ENCODE data around the gene PRSS3.
A peak's percentile ranks its signal among the peaks of the same experiment; 100 is the strongest.
"Not testable (repeated sequence)": the region's sequence is repeated elsewhere in the genome, so short reads cannot be mapped to it uniquely, and the experiment has no call there.

The PRSS3 gene

DNA sequence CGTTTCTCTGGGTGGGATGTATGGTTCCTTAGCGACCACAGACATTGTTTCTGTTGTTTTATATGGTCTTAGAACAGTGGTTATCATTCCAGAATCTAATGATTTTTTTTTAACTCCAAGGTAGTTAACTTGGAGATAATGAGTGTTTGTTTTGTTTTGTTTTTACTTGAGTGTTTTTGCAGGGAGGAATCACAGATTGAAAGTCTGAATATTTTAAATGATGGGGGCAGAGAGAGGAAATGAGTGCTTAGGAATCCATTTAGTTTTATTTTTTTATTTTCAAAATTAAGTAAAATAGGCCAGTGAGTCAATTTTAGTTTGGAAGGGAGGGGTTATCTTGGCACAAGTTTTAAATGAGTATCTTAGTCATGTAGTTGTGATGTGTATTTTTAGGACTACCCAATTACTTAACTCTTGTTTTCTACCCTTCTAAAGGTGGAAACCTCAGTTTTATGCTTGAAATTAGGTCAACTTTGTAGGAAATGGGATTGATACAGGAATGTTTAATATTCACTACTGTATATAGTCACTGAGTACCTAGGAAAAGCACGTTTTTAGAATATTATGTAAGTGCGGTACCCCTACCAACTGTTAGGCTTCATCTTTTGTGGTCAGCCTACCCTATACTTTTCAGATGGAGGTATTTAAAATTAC lies 23.6 kb downstream of the PRSS3 start:
- DNase-seq, result no peak

DNA sequence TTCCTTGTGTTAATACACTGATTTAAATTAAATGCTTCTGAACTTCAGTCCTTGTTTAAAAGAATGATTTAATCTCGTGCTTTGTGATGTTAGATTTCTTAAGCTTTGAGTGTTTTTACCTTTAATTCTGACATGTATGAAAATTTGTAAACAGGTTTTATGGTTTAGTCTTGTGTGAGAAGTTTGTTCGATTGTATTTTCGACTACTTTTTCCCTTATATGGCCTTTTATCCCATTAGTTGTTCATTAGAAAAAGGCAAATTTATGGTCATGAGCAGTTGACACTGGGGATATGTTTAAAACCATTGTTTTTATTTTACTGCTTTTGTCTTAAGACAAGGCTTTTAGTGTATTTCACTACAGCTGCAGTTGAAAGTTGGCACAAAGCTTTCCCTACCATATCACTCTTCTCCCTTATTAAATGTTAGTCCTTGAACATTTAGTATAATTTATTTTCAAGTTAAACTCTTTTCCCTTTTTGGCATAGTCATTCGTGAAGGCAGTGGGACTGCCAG lies 24.9 kb downstream of the PRSS3 start:
- DNase-seq, result peak in 1 of 2 donors; percentile 50

DNA sequence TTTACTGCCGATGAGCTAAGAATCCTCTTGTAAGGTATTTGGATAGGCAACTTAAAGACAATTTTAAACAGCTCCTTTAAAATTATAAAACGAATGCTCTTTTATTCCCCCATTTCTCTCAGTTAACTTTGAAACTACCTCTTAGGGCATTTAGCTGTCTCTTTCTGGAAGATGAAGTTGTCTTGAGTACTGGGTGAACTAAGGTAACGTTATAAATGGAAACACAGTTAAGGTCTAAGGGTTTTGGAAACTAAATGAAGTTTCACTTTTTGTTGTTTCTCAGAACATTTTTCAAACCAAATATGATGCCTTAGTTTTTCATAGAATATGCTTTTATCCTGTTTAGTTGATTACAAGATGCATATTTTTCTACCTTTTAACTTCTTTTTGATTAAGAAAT lies 28.4 kb downstream of the PRSS3 start:
- no peak for DNase-seq

DNA sequence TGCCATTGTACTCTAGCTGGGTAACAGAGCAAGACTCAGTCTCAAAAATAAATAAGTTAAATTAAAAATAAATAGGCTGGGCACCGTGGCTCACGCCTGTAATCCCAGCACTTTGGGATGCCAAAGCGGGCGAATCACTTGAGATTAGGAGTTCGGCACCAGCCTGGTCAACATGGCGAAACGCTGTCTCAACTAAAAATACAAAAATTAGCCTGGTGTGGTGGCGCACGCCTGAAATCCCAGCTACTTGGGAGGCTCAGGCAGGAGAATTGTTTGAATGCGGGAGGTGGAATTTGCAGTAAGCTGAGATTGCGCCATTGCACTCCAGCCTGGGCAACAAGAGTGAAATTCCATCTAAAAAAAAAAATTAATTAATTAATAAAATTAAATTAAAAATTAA lies 31.9 kb downstream of the PRSS3 start:
- not testable (repeated sequence) for DNase-seq

DNA sequence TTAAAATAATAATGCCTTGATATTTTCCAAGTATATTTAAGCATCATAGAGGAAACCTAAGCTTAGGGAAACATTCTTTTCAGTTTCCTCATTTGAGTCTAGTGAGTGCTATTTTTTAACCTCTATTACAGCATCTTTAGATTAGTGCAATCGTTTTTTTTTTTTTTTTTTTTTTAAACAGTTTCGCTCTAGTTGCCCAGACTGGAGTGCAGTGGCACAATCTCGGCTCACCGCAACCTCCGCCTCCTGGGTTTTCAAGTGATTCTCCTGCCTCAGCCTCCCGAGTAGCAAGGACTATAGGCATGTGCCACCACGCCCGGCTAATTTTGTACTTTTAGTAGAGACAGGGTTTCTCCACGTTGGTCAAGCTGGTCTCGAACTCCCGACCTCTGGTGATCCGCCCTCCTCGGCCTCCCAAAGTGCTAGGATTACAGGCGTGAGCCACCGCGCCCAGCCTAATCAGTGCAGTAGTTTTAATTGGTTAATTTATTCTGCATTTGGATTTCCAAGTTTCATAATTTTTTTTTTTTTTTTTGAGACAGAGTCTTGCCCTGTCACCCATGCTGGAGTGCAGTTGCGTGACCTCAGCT lies 34.4 kb downstream of the PRSS3 start:
- DNase-seq, result not testable (repeated sequence)

DNA sequence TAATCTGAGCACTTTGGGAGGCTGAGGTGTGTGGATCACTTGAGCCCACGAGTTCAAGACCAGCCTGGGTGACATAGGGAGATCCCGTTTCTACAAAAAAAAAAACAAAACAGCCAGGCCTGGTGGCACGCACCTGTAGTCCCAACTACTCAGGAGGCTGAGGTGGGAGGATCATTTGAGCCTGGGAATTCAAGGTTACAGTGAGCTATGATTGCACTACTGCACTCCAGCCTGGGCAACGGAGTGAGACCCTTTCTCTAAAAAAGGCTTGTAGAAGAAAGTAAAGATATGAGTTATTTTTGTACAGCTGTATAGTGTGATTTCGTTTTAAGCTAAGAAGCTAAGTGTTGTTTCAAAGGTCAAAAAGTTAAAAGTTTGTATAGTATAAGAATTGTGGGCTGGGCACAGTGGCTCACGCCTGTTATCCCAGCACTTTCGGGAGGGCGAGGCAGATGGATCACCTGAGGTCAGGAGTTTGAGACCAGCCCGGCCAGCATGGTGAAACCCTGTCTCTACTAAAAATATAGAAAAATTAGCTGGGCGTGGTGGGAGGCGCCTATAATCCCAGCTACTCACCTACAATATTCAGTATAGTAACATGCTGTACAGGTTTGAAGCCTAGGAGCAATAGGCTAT lies 40.4 kb downstream of the PRSS3 start:
- no peak for DNase-seq

DNA sequence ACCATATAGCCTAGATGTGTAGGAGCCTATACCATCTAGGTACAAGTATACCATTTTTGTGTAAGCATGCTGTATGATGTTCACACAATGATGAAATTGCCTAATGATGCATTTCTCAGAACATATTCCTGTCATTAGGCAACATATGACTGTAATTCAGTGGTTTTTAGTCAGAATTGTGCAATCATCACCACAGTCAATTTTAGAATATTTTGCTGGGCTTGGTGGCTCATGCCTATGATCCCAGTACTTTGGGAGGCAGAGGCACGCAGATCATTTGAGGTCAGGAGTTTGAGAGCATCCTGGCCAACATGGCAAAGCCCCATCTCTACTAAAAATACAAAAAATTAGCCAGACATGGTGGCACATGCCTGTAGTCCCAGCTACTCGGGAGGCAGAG lies 40.9 kb downstream of the PRSS3 start:
- DNase-seq, result not testable (repeated sequence)

DNA sequence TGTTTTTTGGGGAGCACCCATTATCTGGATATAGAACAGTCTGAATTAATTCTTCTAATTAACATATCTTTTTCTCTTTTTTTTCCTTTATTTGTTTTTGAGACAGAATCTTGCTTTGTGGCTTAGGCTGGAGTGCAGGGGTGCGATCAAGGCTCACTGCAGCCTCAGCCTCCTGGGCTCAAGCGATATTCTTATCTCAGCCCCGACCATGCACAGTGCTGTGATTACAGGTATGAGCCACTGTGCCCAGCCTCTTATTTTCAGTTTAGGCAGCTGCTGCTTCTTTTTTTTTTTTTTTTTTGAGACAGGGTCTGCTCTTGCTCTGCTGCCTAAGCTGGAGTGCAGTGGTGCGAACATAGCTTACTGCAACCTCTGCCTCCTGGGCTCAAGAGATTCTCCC lies 41.8 kb downstream of the PRSS3 start:
- no peak for DNase-seq

DNA sequence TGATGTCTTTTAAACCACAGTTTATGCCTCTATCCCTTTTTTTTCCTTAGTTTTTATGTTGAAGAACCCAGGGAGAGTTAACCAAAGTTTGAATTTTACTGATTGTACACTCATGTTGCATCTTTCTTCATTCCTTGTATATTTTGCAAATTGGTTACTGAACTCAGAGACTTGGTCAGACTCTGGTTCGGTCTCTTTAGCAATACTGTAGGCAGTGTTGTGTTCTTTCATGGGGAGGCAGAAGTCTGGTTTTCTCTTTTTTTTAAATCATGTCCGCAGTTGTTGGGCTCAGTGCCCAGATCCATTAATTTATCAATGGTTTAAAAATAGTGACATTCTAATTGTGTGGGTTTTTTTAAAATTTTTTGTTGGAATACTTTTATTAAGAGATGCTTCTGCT lies 45.0 kb downstream of the PRSS3 start:
- DNase-seq, result no peak

DNA sequence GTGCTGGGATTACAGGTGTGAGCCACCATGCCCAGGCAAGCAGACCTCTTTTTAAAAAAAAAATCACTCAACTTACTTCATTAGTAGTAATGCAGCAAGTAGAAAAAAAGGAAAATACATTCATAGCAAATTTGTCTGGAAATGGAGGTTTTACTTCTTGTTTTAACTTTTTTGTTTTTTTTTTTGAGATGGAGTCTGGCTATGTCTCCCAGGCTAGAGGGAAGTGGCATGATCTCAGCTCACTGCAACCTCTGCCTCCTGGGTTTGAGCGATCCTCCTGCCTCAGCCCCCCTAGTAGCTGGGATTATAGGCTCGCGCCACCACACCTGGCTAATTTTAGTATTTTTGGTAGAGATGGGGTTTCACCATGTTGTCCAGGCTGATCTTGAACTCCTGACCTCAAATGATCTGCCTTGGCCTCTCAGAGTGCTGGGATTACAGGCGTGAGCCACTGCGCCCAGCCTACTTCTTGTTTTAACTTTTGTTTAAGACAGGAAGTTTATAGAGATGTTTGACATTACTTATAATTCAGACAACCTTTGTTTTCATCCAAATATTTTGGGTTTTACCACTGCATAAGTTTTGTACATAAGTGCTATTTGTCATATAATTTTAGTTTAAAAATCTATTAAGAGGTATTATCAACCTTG lies 48.1 kb downstream of the PRSS3 start:
- DNase-seq, result no peak

DNA sequence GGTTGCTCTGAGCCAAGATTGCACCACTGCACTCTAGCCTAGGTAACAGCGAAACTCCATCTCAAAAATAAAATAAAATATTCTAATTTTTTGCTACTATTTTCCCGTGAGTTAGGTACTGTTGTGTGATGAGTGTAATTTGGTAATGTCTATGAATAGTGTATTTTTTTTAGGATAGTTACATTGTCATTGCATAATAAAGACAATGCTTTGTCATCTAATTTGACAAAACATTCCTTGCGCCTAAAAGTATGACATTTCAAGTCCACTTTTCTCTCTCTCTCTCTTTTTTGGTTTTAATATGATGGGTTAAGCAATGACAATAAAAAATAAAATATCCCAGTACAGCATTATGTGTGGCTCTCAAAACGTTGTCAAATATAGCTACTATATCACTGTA lies 50.9 kb downstream of the PRSS3 start:
- DNase-seq, result no peak

DNA sequence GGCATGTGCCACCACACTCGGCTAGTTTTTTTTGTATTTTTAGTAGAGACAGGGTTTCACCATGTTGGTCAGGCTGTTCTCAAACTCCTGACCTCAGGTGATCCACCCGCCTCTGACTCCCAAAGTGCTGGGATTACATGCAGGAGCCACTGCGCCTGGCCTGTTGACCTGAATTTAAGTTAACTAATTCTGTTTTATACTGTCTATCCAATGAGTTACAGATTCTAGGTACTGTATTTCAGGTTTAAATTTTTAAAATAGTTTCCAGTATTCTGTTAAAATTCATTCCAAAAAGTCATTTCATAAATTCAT lies 52.5 kb downstream of the PRSS3 start:
- DNase-seq, result not testable (repeated sequence)

Data from hippocampal formation (tissue), 2 donors.